ENCODE data around the gene NTNG2.

DNA sequence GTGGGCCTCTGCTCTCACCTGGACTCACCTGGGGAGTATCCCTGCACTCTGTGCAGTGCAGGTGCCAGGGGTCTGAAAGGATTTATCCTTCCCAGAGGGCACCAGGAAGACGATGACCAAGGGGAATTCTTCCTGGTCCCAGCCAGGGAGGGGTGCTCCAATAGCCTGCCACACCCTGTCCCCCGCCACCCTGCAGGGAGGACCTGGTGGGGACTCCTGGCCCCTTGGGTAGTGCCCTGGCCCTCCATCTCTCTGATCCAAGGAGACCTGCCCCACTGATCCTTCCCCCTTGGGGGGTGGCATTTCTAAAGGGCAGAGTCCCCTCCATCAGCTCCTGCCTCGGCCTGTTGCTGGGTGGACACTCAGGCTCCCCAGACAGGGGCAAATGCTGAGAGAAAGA lies 70.7 kb downstream of the NTNG2 start:
- TF ChIP-seq, protein P1, sequence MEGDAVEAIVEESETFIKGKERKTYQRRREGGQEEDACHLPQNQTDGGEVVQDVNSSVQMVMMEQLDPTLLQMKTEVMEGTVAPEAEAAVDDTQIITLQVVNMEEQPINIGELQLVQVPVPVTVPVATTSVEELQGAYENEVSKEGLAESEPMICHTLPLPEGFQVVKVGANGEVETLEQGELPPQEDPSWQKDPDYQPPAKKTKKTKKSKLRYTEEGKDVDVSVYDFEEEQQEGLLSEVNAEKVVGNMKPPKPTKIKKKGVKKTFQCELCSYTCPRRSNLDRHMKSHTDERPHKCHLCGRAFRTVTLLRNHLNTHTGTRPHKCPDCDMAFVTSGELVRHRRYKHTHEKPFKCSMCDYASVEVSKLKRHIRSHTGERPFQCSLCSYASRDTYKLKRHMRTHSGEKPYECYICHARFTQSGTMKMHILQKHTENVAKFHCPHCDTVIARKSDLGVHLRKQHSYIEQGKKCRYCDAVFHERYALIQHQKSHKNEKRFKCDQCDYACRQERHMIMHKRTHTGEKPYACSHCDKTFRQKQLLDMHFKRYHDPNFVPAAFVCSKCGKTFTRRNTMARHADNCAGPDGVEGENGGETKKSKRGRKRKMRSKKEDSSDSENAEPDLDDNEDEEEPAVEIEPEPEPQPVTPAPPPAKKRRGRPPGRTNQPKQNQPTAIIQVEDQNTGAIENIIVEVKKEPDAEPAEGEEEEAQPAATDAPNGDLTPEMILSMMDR (IDR thresholded peaks at IDR 0.05) = no peak
- TF ChIP-seq POLR2A (IDR thresholded peaks at IDR 0.05) = no peak

Measured in vagina (tissue), 2 donors.